Measurements from ENCODE around the gene RELB.

- no peak for TF ChIP-seq EP300 (IDR thresholded peaks at IDR 0.05)
- no peak for TF ChIP-seq POLR2AphosphoS5 (IDR thresholded peaks at IDR 0.05)
- TF ChIP-seq CTCF (IDR thresholded peaks at IDR 0.05): no peak
Observed at GRCh38 chr19:45076851-45077730, 75.8 kb downstream of the RELB start.

Data from suprapubic skin (tissue), 4 donors.